GM12892 (cell line): ENCODE data around the gene TMEM139.
"Not testable (repeated sequence)": the region's sequence is repeated elsewhere in the genome, so short reads cannot be mapped to it uniquely, and the experiment has no call there.

ENCODE experiments used
- DNase-seq: peaks from one replicate; pipeline ENCODE4 v3.0.0; 2011; ENCODE audit not compliant: insufficient read length
- FAIRE-seq: peaks from 2 replicates; lab custom pipeline; 2011; peaks lifted over from hg19 to GRCh38; lab: Jason Lieb, UNC
- POLR2A ChIP-seq: IDR thresholded peaks from 2 replicates; pipeline ENCODE4 v1.6.1; 2011; ENCODE audit warnings: low read depth, low read length, control low read depth
- POLR2AphosphoS5 ChIP-seq: IDR thresholded peaks from 2 replicates; pipeline ENCODE4 v1.6.1; 2011; ENCODE audit warnings: low read depth, low read length, control low read depth
- TAF1 ChIP-seq: IDR thresholded peaks from 2 replicates; pipeline ENCODE4 v1.6.1; 2011; ENCODE audit warnings: low read depth, mild to moderate bottlenecking, control low read depth, low read length, borderline replicate concordance

TMEM139 gene

GRCh38 chr7:143261901-143262300 is 22.9 kb upstream of the TMEM139 start:
- FAIRE-seq, result no peak
- no peak for DNase-seq
- TF ChIP-seq POLR2A (no peak), POLR2AphosphoS5 (no peak), TAF1 (no peak)

- peak; percentile 77 for FAIRE-seq
- DNase-seq, result peak; percentile 82
- TF ChIP-seq POLR2AphosphoS5, result peak; percentile 92
- peak; percentile 71; the same call in 1 of the 2 replicates for TF ChIP-seq TAF1
- TF ChIP-seq POLR2A, result peak; percentile 94
Observed at GRCh38 chr7:143263266-143264195, 21.2 kb upstream of the TMEM139 start, which contains the start of gene GSTK1. TSS of gene GSTK1 (plus strand) at chr7:143263441. CDS start at chr7:143263514, 73 bp downstream.

- FAIRE-seq, DNase-seq: not testable (repeated sequence)
Observed at GRCh38 chr7:143264196-143264568, 20.6 kb upstream of the TMEM139 start.

- DNase-seq (no peak), FAIRE-seq (no peak)
- TF ChIP-seq TAF1 (no peak), POLR2AphosphoS5 (no peak), POLR2A (no peak)
Observed at GRCh38 chr7:143265017-143265693, 19.6 kb upstream of the TMEM139 start.

GRCh38 chr7:143269251-143269650 is 15.5 kb upstream of the TMEM139 start:
- DNase-seq, result no peak
- TF ChIP-seq POLR2A, result no peak
- no peak for TF ChIP-seq TAF1
- no peak for TF ChIP-seq POLR2AphosphoS5
- FAIRE-seq, result no peak

GRCh38 chr7:143271240-143271639 is 13.5 kb upstream of the TMEM139 start:
- DNase-seq, result no peak
- FAIRE-seq, result no peak
- no peak for TF ChIP-seq POLR2AphosphoS5
- TF ChIP-seq TAF1, result no peak
- TF ChIP-seq POLR2A, result no peak

- FAIRE-seq, result no peak
- TF ChIP-seq POLR2AphosphoS5 (no peak), TAF1 (no peak)
- DNase-seq, result no peak
Observed at GRCh38 chr7:143272871-143273270, 11.9 kb upstream of the TMEM139 start.

GRCh38 chr7:143279186-143280098 is 5.3 kb upstream of the TMEM139 start:
- TF ChIP-seq POLR2AphosphoS5 (no peak), TAF1 (no peak), POLR2A (no peak)
- no peak for FAIRE-seq
- DNase-seq, result no peak

- no peak for TF ChIP-seq POLR2A
- no peak for TF ChIP-seq TAF1
- no peak for TF ChIP-seq POLR2AphosphoS5
- FAIRE-seq (peak; percentile 46), DNase-seq (no peak)
Observed at GRCh38 chr7:143280160-143280559, 4.6 kb upstream of the TMEM139 start.

- TF ChIP-seq POLR2A (no peak), TAF1 (no peak)
- no peak for FAIRE-seq
- no peak for DNase-seq
Observed at GRCh38 chr7:143280566-143280965, 4.2 kb upstream of the TMEM139 start.

- no peak for TF ChIP-seq TAF1
- no peak for DNase-seq
- peak; percentile 5 for FAIRE-seq
Observed at GRCh38 chr7:143281529-143281928, 3.2 kb upstream of the TMEM139 start.
